HFFc6 (cell line): ENCODE results near the gene GALNT15. TPM values are rescaled to one million over a fixed set of nuclear protein-coding genes. Genes with fewer than 3 reads are reported as not detected.

Experiments used
- DNase-seq: peaks from one replicate; pipeline ENCODE4 v3.0.0-alpha.2; 2018
- H3K27ac Mint-ChIP-seq: 2 replicates; pipeline ENCODE4 v1.8.0; 2020; ENCODE audit warnings: mild to moderate bottlenecking, mixed read lengths
- H3K27me3 Mint-ChIP-seq: 2 replicates; pipeline ENCODE4 v1.8.0; 2021; ENCODE audit warnings: mild to moderate bottlenecking, moderate library complexity, mixed read lengths; ENCODE audit not compliant: insufficient read depth
- H3K36me3 Mint-ChIP-seq: 2 replicates; pipeline ENCODE4 v1.8.0; 2021; ENCODE audit warnings: low read depth, mixed read lengths
- H3K4me1 Mint-ChIP-seq: 2 replicates; pipeline ENCODE4 v1.8.0; 2020; ENCODE audit warnings: low read depth, mixed read lengths
- H3K4me3 Mint-ChIP-seq: 2 replicates; pipeline ENCODE4 v1.8.0; 2020; ENCODE audit warnings: mild to moderate bottlenecking, moderate library complexity, mixed read lengths
- H3K9me3 Mint-ChIP-seq: 2 replicates; pipeline ENCODE4 v1.8.0; 2020; ENCODE audit warnings: mild to moderate bottlenecking, mixed read lengths
- CTCF ChIP-seq: fragments of 200-600 bp; sonication (generic); IDR thresholded peaks from 2 replicates; pipeline ENCODE4 v1.5.0; 2021; ENCODE audit warnings: antibody characterized with exemption, mild to moderate bottlenecking
- total RNA-seq, 6 experiments: library from RNA; stranded (reverse); fragmentation: NEBNext Ultra II Directional; extraction: Animal tissue kit (Norgen Biotek cat#: 25700); gene quantifications; 2 replicates in 1 of 6; 3 replicates in 5 of 6; pipeline ENCODE4 v1.2.3, GENCODE V29; 2021

The GALNT15 gene
- total RNA-seq, 6 experiments from 2014 or later: 5.5 to 7.2 (median 6.4) TPM

GRCh38 chr3:16203031-16203430 lies 28.6 kb downstream of the GALNT15 start:
- TF ChIP-seq CTCF: no peak
- peaks cover 3% of the 10 kb centered on the region; the same call in 1 of the 2 replicates for H3K27me3 Mint-ChIP-seq

GRCh38 chr3:16203671-16204629 lies 29.5 kb downstream of the GALNT15 start:
- TF ChIP-seq CTCF: no peak
- H3K4me1 Mint-ChIP-seq: peaks cover 78% of the 10 kb centered on the region
- peaks cover 7% of the 10 kb centered on the region; the same call in 1 of the 2 replicates for H3K36me3 Mint-ChIP-seq
- no peaks in the 10 kb centered on the region for H3K9me3 Mint-ChIP-seq
- no peak overlapping the region for H3K4me3 Mint-ChIP-seq
- DNase-seq: no peak
- peaks cover 3% of the 10 kb centered on the region; the same call in 1 of the 2 replicates for H3K27me3 Mint-ChIP-seq
- peak overlapping the region; percentile 72 for H3K27ac Mint-ChIP-seq

More at GRCh38 chr3:16203031-16203430, 28.6 kb downstream of the GALNT15 start:
- Mint-ChIP-seq H3K36me3 (peaks cover 7% of the 10 kb centered on the region; the same call in 1 of the 2 replicates), H3K4me1 (peaks cover 78% of the 10 kb centered on the region), H3K9me3 (no peaks in the 10 kb centered on the region), H3K4me3 (peak overlapping the region; percentile 10; the same call in 1 of the 2 replicates), H3K27ac (peak overlapping the region; percentile 72)
- peak; percentile 77 for DNase-seq

- H3K4me1 Mint-ChIP-seq: peaks cover 76% of the 10 kb centered on the region
- TF ChIP-seq CTCF: no peak
- peaks cover 7% of the 10 kb centered on the region; the same call in 1 of the 2 replicates for H3K36me3 Mint-ChIP-seq
- DNase-seq: no peak
- no peak overlapping the region for H3K4me3 Mint-ChIP-seq
- H3K9me3 Mint-ChIP-seq: no peaks in the 10 kb centered on the region
- H3K27me3 Mint-ChIP-seq: peaks cover 3% of the 10 kb centered on the region; the same call in 1 of the 2 replicates
- H3K27ac Mint-ChIP-seq: no peak overlapping the region
These were observed 30.3 kb downstream of the GALNT15 start for GRCh38 chr3:16204751-16205150.

- peaks cover 3% of the 10 kb centered on the region; the same call in 1 of the 2 replicates for H3K27me3 Mint-ChIP-seq
- H3K27ac Mint-ChIP-seq: peak overlapping the region; percentile 75
- peaks cover 70% of the 10 kb centered on the region for H3K4me1 Mint-ChIP-seq
- peaks cover 7% of the 10 kb centered on the region; the same call in 1 of the 2 replicates for H3K36me3 Mint-ChIP-seq
- no peaks in the 10 kb centered on the region for H3K9me3 Mint-ChIP-seq
- peak overlapping the region; percentile 59 for H3K4me3 Mint-ChIP-seq
- no peak for TF ChIP-seq CTCF
- peak; percentile 83 for DNase-seq
These were observed 30.8 kb downstream of the GALNT15 start for GRCh38 chr3:16205156-16205870.

- no peak for DNase-seq
- TF ChIP-seq CTCF: no peak
- Mint-ChIP-seq H3K4me3 (peak overlapping the region; percentile 24; the same call in 1 of the 2 replicates), H3K4me1 (peaks cover 66% of the 10 kb centered on the region), H3K27me3 (peaks cover 3% of the 10 kb centered on the region; the same call in 1 of the 2 replicates), H3K9me3 (no peaks in the 10 kb centered on the region), H3K27ac (no peak overlapping the region; the same call in 1 of the 2 replicates), H3K36me3 (peaks cover under 1% of the 10 kb centered on the region; the same call in 1 of the 2 replicates)
These were observed 32.6 kb downstream of the GALNT15 start for GRCh38 chr3:16207031-16207430.
